HG02884 (cell line): ENCODE measurements around the gene SLC39A3.

Experiments used
- ATAC-seq: cut with Tn5 transposase; IDR thresholded peaks from one replicate; pipeline ENCODE4 v1.9.1; 2021; ENCODE audit warnings: mild to moderate bottlenecking, moderate library complexity; ENCODE audit not compliant: unreplicated experiment

SLC39A3 gene

GRCh38 chr19:2769218-2769617, 29.4 kb upstream of the SLC39A3 start:
- no peak for ATAC-seq

DNA sequence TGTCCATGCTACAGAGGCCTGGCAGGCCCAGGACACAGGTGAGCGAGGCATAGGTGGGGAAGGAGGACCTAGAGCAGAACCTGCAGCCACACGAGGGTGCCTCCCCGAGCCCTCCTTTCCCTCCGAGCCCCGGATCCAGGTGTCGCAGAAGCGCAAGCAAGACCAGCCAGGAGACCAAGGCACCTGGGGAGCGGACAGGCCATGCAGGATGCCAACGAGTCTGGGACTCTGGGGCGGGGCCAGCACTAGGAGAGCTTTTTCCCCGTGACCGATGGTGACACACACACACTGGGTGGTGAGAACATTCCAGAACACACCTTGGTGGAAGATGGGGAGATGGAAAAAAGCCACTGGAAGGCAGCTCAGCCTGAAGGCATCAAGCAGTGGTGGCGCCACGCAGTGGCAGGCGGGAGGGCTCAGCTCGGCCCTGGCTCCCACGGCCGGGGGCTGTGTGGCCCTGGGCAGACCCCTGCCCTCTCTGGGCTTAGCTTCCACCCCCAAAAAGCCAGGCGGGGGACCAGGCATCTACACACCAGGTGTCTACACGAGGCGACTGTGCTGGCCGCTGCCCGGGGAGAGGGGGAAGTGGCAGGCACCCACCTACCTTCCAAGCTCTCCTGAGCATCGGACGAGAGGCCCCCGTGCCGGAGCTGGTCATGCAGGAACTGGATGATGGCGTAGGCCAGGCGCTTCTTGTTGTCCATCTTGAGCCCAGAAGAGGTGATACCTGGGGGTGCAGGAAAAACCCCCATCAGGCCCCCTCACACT, 28.7 kb upstream of the SLC39A3 start:
- ATAC-seq, result no peak

GRCh38 chr19:2767688-2768087, 27.9 kb upstream of the SLC39A3 start:
- ATAC-seq, result no peak

- ATAC-seq, result no peak
Observed at GRCh38 chr19:2766594-2767372, 27.0 kb upstream of the SLC39A3 start.

GRCh38 chr19:2765376-2765775, 25.6 kb upstream of the SLC39A3 start:
- ATAC-seq, result no peak

DNA sequence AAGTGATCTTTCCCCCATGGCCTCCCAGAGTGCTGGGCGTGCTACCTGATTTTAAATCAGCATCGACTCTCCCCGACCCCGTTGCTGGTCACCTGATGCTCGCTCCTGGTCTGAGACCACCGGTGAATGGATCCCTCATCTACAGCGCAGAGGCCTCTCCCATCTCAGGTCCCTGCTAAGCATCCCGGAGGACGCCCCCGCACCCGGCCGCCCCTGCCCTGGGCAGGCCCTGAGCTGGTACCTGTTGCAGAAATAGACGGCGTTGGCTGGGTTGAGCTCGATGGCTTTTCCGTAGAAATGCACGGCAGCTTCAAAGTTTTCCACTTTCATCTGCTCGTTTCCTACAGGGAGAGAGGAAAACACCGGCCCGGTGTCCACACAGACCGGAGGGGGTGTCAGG, 25.1 kb upstream of the SLC39A3 start:
- ATAC-seq, result no peak

- ATAC-seq, result no peak
Observed at GRCh38 chr19:2763687-2764086, 23.9 kb upstream of the SLC39A3 start.

DNA sequence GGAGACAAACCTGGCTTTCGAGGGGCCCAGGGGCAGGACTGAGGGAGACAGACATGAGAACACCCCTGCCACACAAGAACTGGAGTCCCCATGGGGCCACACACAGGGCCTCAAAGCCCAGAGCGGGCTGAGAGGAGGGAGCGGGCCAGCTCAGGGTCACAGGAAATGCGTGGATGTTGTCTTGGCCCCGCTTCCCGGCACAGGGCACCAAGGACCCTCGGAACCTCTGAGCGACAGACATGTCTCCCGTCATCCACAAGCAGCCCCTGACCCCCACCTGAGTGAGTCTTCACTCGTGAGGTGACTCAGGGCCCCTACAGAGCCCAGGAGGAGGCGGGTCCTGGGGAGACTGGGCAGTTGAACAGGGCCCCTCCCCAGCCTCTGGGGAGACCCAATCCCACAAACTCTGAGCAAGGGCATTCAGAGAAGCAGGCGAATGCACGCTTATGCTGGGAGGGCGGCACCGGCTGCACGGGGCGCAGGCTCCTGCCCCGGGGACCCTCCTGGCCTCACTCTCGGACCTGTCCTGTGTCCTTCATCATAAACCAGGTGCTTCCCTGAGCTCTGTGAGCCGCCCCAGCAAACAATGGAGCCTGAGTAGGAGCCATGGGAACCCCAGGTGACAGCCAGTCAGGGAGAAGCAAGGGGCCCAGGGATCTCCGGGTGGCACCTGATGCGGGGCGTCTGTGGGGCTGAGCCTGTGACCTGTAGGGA, 23.1 kb upstream of the SLC39A3 start:
- no peak for ATAC-seq

- no peak for ATAC-seq
Observed at GRCh38 chr19:2761876-2762782, 22.3 kb upstream of the SLC39A3 start.

DNA sequence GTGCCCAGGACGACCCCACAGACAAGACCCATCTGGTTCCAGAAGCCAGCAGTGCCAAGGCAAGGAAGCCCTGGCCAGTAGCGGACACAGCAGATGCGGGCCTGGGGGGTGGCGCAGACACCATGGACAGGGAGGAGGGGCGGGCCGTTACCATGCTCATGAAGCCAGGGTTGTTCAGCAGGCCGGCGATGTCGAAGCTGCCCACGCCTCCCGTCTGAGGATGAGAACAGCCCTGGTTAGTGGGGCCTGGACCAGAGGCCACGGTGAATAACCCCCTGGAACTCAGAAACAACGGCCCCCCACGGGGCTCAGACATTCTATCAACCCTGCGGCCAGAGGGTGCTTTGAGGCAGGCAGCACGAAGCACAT, 21.5 kb upstream of the SLC39A3 start:
- no peak for ATAC-seq

- ATAC-seq, result no peak
Observed at GRCh38 chr19:2759965-2760364, 20.1 kb upstream of the SLC39A3 start.

GRCh38 chr19:2759362-2759761, 19.5 kb upstream of the SLC39A3 start:
- ATAC-seq, result no peak

DNA sequence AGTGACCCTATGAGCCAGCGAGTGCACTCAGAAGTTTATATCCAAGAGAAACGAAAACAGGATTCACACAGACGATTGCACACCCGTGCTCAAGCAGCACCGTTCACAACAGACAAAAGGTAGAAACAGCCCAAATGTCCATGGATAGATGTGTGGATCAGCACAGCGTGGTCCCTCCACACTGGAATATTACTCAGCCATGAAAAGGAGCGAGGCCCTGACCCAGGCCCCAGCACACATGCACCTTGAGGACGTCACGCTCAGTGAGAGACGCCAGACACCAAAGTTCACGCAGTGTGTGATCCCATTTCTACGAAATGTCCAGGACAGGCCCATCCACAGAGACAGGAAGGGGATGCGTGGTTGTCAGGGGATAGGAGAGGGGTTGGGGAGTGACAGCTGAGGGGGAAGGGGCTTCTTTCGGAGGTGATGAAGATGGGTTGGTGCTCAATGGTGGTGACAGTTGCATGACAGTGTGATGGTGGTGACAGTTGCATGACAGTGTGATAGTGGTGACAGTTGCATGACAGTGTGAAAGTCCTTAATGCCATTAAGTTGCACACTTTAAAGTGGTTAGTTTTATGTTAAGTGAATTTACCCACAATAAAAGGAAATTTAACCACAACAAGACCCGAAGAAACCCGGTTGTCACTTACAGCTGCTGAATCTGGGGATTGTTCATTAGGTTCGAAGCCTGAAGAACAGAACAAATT, 18.9 kb upstream of the SLC39A3 start:
- no peak for ATAC-seq

DNA sequence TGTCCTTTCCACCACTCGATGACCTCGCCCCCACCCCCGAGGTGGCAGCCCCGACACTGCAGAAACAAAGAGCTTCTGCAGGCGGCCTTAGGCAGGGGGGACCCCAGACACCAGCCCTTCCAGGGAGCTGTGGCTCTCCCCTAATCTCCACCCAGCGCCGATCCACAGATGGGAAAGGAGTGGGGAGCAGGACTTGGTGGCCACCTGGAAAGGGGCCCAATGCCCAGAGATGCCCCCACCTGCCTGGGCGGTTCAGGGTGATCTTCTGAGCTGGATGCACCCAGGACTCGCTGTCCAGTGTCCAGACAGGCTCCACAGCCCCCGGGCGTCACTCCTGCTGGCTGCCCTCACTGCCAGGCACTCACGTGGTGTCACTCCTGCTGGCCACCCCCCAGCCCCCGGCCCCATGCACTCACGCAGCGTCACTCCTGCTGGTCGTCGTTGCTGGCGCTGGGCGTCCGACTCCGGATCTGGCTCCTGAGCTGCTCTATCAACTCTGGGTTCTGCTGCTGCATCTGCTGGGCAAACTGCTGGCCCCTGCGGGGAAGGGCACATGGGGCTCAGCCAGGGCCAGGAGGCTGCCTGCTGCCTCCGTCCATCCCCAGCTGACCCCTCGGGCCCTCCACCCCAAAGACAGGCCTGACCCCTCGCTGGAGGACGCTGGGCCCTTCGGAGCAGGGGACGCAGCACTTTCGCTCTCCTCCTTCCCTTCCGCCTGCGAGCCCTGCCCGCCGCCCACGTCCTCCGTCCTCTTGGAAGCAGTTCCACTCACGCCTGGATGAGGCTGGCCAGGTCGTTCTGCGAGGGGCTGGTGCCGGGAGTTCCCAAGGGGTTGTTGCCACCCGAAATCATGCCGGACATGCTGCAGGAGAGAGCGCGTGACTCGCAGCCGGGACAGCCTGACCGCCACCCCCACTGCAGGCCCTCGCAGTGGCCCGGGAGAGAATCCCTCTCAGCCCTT, 17.4 kb upstream of the SLC39A3 start:
- ATAC-seq, result no peak

GRCh38 chr19:2756477-2756876, 16.7 kb upstream of the SLC39A3 start:
- ATAC-seq, result no peak

DNA sequence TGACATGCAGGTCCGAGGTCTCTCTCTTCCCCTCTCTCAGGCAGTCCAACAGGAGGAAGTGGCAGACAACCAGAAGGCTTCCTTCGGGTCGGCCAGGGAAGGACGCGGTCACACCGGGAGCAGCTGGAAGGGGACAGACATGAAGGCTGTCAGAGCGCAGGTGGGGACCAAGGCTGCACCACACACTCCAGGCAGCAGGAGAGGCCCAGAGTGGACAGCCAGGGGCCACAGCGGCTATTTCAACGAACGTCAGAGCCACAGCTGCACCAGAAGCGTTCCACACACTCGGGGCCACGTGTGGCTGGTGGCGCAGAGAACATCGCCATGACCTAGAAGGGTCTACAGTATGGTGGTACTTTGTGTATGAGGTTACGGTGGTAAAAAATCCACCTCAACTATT, 16.0 kb upstream of the SLC39A3 start:
- no peak for ATAC-seq

GRCh38 chr19:2755448-2755705, 15.6 kb upstream of the SLC39A3 start:
- ATAC-seq, result no peak

DNA sequence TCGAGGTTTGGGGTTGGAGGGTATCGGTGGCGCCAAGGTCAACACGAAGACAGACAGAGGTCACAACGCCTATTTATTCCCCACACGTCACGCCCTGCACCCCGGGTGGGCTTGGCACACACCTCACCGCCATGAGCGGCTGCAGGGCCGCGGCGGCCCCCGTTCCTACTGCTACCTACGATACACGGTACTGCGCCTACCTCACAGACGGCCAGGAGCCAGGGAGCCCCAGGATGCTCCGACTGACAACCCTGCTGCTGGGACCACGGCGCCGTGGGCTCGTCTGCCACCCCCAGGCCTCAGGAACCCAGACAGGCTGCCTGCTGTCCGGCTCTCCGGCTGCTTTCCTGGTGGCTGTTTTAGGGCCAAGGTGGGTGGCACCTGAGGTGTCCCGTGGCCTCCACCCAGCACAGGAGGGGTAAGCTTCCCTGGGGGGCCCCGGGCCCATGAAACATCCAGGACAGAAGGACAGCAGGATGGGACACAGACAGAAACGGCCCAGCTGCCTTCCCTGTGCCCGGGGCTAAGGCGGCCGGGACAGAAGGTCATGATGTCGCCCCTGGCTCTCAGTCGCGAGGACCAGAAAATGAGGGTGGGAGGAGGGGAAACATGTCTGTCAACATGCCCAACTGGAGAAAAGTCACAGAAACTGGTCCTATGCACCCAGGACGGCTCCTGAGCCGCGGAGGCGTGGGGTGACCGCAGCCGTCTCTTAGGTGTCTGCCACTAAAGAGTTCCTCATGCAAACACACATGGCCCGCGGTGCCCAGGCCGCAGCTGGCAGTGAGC, 15.0 kb upstream of the SLC39A3 start:
- ATAC-seq, result no peak

DNA sequence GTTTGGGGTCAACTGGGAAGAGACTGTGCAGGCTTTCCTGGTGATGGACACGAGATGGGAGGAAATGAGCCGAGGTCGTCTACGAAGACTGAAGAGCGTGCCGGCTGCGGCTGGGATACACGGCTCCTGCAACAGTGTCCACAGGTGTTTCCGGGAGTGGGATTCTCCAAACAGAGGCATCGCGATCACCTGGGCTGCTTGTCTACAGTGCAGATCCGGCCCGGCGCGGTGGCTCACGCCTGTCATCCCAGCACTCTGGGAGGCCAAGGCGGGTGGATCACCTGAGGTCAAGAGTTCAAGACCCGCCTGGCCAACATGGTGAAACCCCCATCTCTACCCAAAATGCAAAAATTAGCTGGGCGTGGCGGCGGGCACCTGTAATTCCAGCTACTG, 11.6 kb upstream of the SLC39A3 start:
- ATAC-seq, result no peak
